Measurements from ENCODE around the gene KLF11.

Gene KLF11

GRCh38 chr2:10019602-10020400, 23.5 kb upstream of the KLF11 start:
- no peak for TF ChIP-seq CTCF (IDR thresholded peaks at IDR 0.05; ENCODE audit: low read depth, low read length, missing control alignments)
- no peak for DNase-seq (ENCODE audit: low read depth)
- in situ Hi-C loops (cut with HindIII; ENCODE audit: low sequenced_read_pairs) = no loop called here
- H3K4me3 ChIP-seq (ENCODE audit: low read depth, low read length) = no peak overlapping the region

- DNase-seq (ENCODE audit: low read depth) = no peak
Observed at GRCh38 chr2:10022041-10022421, 21.3 kb upstream of the KLF11 start.

DNA sequence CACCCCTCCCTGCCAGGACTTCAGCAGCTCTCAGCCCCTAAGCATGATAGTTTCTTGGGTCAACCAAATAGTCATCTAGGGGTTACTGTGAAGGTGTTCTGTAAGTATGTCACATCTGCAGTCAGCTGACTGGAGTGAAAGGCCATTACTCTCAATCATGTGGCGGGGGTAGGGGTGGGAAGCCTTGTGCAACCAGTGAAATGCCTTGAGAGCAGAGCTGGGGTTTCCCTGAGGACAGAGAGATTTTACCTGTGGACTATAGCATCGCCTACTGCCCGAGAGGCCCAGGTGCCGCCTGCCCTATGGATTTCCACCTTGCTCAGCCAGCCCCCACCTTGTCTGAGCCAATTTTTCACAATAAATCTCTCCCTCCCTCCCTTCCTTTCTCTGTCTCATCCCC, 20.9 kb upstream of the KLF11 start:
- TF ChIP-seq CTCF (IDR thresholded peaks at IDR 0.05; ENCODE audit: low read depth, low read length, missing control alignments) = no peak
- no peak overlapping the region for H3K4me3 ChIP-seq (ENCODE audit: low read depth, low read length)
- no peak for DNase-seq (ENCODE audit: low read depth)
- in situ Hi-C loops (cut with HindIII; ENCODE audit: low sequenced_read_pairs) = no loop called here

More at GRCh38 chr2:10022041-10022421, 21.3 kb upstream of the KLF11 start:
- H3K4me3 ChIP-seq (ENCODE audit: low read depth, low read length) = no peak overlapping the region
- in situ Hi-C loops (cut with HindIII; ENCODE audit: low sequenced_read_pairs) = no loop called here
- no peak for TF ChIP-seq CTCF (IDR thresholded peaks at IDR 0.05; ENCODE audit: low read depth, low read length, missing control alignments)

GRCh38 chr2:10022966-10023662, 20.2 kb upstream of the KLF11 start:
- no peak overlapping the region for H3K4me3 ChIP-seq (ENCODE audit: low read depth, low read length)
- DNase-seq (ENCODE audit: low read depth) = no peak
- in situ Hi-C loops (cut with HindIII; ENCODE audit: low sequenced_read_pairs) = no loop called here
- no peak for TF ChIP-seq CTCF (IDR thresholded peaks at IDR 0.05; ENCODE audit: low read depth, low read length, missing control alignments)

GRCh38 chr2:10026940-10027569, 16.3 kb upstream of the KLF11 start:
- in situ Hi-C loops (cut with HindIII; ENCODE audit: low sequenced_read_pairs) = no loop called here
- no peak for TF ChIP-seq CTCF (IDR thresholded peaks at IDR 0.05; ENCODE audit: low read depth, low read length, missing control alignments)
- DNase-seq (ENCODE audit: low read depth) = no peak
- H3K4me3 ChIP-seq (ENCODE audit: low read depth, low read length) = no peak overlapping the region

DNA sequence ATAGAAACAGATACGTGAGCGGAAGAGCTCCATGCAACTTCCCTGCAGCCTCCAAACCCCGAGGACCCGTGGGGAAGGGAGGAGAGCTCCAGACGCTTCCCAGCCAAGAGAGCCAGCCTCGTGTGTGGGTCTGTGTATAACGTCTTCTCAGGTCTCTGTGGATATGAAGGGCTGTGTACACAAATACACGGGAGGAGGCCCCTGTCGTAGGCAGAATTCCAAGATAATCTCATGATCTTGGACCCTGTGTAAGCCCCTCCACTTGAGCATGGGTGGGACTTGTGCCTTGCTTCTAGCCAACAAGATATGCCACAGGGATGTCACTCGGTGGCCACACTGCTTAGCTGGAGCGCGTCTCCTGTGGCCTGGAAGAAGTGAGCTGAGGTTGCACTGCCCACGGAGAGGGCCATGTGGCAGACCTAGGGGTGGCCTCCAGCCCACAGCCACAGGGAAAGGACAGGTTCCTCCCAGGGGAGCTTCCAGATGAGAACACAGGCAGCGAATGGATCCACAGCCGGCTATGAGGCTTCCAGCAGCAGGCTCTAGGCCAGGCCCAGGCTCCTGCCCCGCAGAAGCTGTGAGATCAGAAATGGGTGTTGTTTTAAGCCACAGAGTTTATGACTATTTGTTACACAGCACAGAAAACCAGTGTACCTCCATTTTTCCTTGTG, 15.6 kb upstream of the KLF11 start:
- H3K4me3 ChIP-seq (ENCODE audit: low read depth, low read length) = no peak overlapping the region
- in situ Hi-C loops (cut with HindIII; ENCODE audit: low sequenced_read_pairs) = no loop called here
- DNase-seq (ENCODE audit: low read depth) = no peak
- no peak for TF ChIP-seq CTCF (IDR thresholded peaks at IDR 0.05; ENCODE audit: low read depth, low read length, missing control alignments)
